HepG2 (cell line): ENCODE results near the gene SUSD6. TPM values are rescaled to one million over a fixed set of nuclear protein-coding genes. Genes with fewer than 3 reads are reported as not detected.

Experiments used
- ARID2 ChIP-seq: sonication (generic); formaldehyde crosslinking; IDR thresholded peaks from 2 replicates; pipeline ENCODE4 v1.8.1; 2022; ENCODE audit warnings: mild to moderate bottlenecking, missing genetic modification reagents, borderline replicate concordance
- ATM ChIP-seq: fragments of 450-650 bp; IDR thresholded peaks from 2 replicates; pipeline ENCODE4 v1.7.1; 2017; ENCODE audit warnings: mild to moderate bottlenecking, borderline replicate concordance
- CBX1 ChIP-seq: IDR thresholded peaks from one replicate; pipeline ENCODE4 v1.6.1; 2016; ENCODE audit warnings: antibody characterized with exemption, low read depth
- CTCF ChIP-seq: sonication (generic); formaldehyde crosslinking; IDR thresholded peaks from 2 replicates; pipeline ENCODE4 v1.5.0; 2020; ENCODE audit warnings: mild to moderate bottlenecking, missing genetic modification reagents, moderate library complexity
- FOSL1 ChIP-seq: sonication (generic); formaldehyde crosslinking; IDR thresholded peaks from 2 replicates; pipeline ENCODE4 v1.9.0; 2021; ENCODE audit warnings: missing genetic modification reagents, borderline replicate concordance
- HOXD1 ChIP-seq: sonication (generic); formaldehyde crosslinking; IDR thresholded peaks from 2 replicates; pipeline ENCODE4 v1.5.0; 2020; ENCODE audit warnings: missing genetic modification reagents
- KLF9 ChIP-seq: IDR thresholded peaks from 2 replicates; pipeline ENCODE4 v1.6.1; 2016; ENCODE audit warnings: low read depth
- MEIS1 ChIP-seq: sonication (generic); formaldehyde crosslinking; IDR thresholded peaks from 2 replicates; pipeline ENCODE4 v1.9.0; 2021; ENCODE audit warnings: mild to moderate bottlenecking, missing genetic modification reagents, moderate library complexity, borderline replicate concordance
- NR2F1 ChIP-seq, 2 experiments: fragments of 450-650 bp in 1 of 2; formaldehyde crosslinking in 1 of 2; IDR thresholded peaks; 2 replicates each; pipeline versions ENCODE4 v1.5.0 to v1.6.1; 2016 to 2020; ENCODE audit warnings: mild to moderate bottlenecking in 1 of 2, missing compliant biosample characterization in 1 of 2, missing genetic modification reagents in 1 of 2, moderate library complexity in 1 of 2
- RORA ChIP-seq: sonication (generic); formaldehyde crosslinking; IDR thresholded peaks from 2 replicates; pipeline ENCODE4 v1.5.0; 2020; ENCODE audit warnings: mild to moderate bottlenecking, missing genetic modification reagents, moderate library complexity
- SRSF1 ChIP-seq: fragments of 200-400 bp; formaldehyde crosslinking; optimal IDR thresholded peaks from 2 replicates; pipeline ENCODE3; 2017; ENCODE audit warnings: mild to moderate bottlenecking, low read depth, low read length, moderate library complexity
- TBX2 ChIP-seq: sonication (generic); formaldehyde crosslinking; IDR thresholded peaks from 2 replicates; pipeline ENCODE4 v1.5.0; 2020; ENCODE audit warnings: missing genetic modification reagents, mild to moderate bottlenecking, borderline replicate concordance
- TMF1 ChIP-seq: sonication (generic); formaldehyde crosslinking; IDR thresholded peaks from 2 replicates; pipeline ENCODE4 v1.8.1; 2022; ENCODE audit warnings: low read depth, missing genetic modification reagents
- ZBTB42 ChIP-seq: sonication (generic); formaldehyde crosslinking; IDR thresholded peaks from 2 replicates; pipeline ENCODE4 v1.5.0; 2020; ENCODE audit warnings: mild to moderate bottlenecking, missing genetic modification reagents
- ZC3H13 ChIP-seq: sonication (generic); formaldehyde crosslinking; IDR thresholded peaks from 2 replicates; pipeline ENCODE4 v1.8.1; 2023; ENCODE audit warnings: mild to moderate bottlenecking, missing genetic modification reagents, moderate library complexity
- ZMYM4 ChIP-seq: sonication (generic); formaldehyde crosslinking; IDR thresholded peaks from 2 replicates; pipeline ENCODE4 v1.8.1; 2023; ENCODE audit warnings: mild to moderate bottlenecking, missing genetic modification reagents
- ZNF317 ChIP-seq: sonication (generic); formaldehyde crosslinking; IDR thresholded peaks from 2 replicates; pipeline ENCODE4 v1.5.0; 2020; ENCODE audit warnings: mild to moderate bottlenecking, missing genetic modification reagents
- ZNF382 ChIP-seq: sonication (generic); formaldehyde crosslinking; IDR thresholded peaks from 2 replicates; pipeline ENCODE4 v1.5.0; 2020; ENCODE audit warnings: missing genetic modification reagents, mild to moderate bottlenecking, borderline replicate concordance
- ZNF598 ChIP-seq: sonication (generic); formaldehyde crosslinking; IDR thresholded peaks from 2 replicates; pipeline ENCODE4 v1.5.1; 2020; ENCODE audit warnings: mild to moderate bottlenecking, missing genetic modification reagents, borderline replicate concordance
- ZSCAN30 ChIP-seq: sonication (generic); formaldehyde crosslinking; IDR thresholded peaks from 2 replicates; pipeline ENCODE4 v1.5.0; 2020; ENCODE audit warnings: mild to moderate bottlenecking, missing genetic modification reagents
- polyA plus RNA-seq, 8 experiments: library from polyadenylated mRNA; depleted of rRNA in 3 of 8; stranded (reverse) in 7 of 8; unstranded in 1 of 8; fragments of >200 nt; fragmentation: Illumina TruSeq in 4 of 8; extraction: Trizol in 4 of 8; gene quantifications; 2 replicates each; pipeline versions ENCODE4 v1.2.1 to v1.2.3, GENCODE V29; 2011 to 2016; ENCODE audit warnings: low read depth in 4 of 8, missing spikeins in 1 of 8, mixed read lengths in 1 of 8; ENCODE audit not compliant: insufficient read depth in 1 of 8
- total RNA-seq, 5 experiments: library from RNA; depleted of rRNA; stranded (reverse); fragments of >200 nt; fragmentation: Illumina TruSeq; extraction: Trizol; gene quantifications; 2 replicates each; pipeline ENCODE4 v1.2.3, GENCODE V29; 2016; ENCODE audit warnings: low read depth in 1 of 5
- TF ChIP-seq, protein P1 (sequence below): sonication (generic); formaldehyde crosslinking; IDR thresholded peaks from 2 replicates; pipeline ENCODE4 v1.4.0; 2020; ENCODE audit warnings: missing genetic modification reagents
- TF ChIP-seq, protein P2 (sequence below): sonication (generic); formaldehyde crosslinking; IDR thresholded peaks from 2 replicates; pipeline ENCODE4 v1.9.0; 2022; ENCODE audit warnings: missing genetic modification reagents, mild to moderate bottlenecking, borderline replicate concordance
- TF ChIP-seq, protein P3 (sequence below): sonication (generic); formaldehyde crosslinking; IDR thresholded peaks from 2 replicates; pipeline ENCODE4 v1.9.0; 2021; ENCODE audit warnings: missing genetic modification reagents, borderline replicate concordance

Gene SUSD6
- total and polyA plus RNA-seq, 2 of the 13 experiments (the other 11 are each of a cell fraction or from before 2014, with no cell fraction given) = 7.2 to 7.4 TPM

GRCh38 chr14:69726761-69727511 is 115.5 kb downstream of the SUSD6 start (continued):
- TF ChIP-seq, protein P1, sequence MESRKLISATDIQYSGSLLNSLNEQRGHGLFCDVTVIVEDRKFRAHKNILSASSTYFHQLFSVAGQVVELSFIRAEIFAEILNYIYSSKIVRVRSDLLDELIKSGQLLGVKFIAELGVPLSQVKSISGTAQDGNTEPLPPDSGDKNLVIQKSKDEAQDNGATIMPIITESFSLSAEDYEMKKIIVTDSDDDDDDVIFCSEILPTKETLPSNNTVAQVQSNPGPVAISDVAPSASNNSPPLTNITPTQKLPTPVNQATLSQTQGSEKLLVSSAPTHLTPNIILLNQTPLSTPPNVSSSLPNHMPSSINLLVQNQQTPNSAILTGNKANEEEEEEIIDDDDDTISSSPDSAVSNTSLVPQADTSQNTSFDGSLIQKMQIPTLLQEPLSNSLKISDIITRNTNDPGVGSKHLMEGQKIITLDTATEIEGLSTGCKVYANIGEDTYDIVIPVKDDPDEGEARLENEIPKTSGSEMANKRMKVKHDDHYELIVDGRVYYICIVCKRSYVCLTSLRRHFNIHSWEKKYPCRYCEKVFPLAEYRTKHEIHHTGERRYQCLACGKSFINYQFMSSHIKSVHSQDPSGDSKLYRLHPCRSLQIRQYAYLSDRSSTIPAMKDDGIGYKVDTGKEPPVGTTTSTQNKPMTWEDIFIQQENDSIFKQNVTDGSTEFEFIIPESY (CRISPR knock-in tag) = peak; percentile 89
- TF ChIP-seq, protein P2, sequence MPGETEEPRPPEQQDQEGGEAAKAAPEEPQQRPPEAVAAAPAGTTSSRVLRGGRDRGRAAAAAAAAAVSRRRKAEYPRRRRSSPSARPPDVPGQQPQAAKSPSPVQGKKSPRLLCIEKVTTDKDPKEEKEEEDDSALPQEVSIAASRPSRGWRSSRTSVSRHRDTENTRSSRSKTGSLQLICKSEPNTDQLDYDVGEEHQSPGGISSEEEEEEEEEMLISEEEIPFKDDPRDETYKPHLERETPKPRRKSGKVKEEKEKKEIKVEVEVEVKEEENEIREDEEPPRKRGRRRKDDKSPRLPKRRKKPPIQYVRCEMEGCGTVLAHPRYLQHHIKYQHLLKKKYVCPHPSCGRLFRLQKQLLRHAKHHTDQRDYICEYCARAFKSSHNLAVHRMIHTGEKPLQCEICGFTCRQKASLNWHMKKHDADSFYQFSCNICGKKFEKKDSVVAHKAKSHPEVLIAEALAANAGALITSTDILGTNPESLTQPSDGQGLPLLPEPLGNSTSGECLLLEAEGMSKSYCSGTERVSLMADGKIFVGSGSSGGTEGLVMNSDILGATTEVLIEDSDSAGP (CRISPR knock-in tag) = peak; percentile 56; the same call in 1 of the 2 replicates
- TF ChIP-seq CBX1 = no peak
- no peak for TF ChIP-seq ZC3H13
- no peak for TF ChIP-seq HOXD1 (CRISPR knock-in tag)
- no peak for TF ChIP-seq SRSF1
- peak; percentile 33; the same call in 1 of the 2 replicates for TF ChIP-seq TBX2 (CRISPR knock-in tag)
- TF ChIP-seq ARID2 (CRISPR knock-in tag) = no peak
- TF ChIP-seq, protein P3, sequence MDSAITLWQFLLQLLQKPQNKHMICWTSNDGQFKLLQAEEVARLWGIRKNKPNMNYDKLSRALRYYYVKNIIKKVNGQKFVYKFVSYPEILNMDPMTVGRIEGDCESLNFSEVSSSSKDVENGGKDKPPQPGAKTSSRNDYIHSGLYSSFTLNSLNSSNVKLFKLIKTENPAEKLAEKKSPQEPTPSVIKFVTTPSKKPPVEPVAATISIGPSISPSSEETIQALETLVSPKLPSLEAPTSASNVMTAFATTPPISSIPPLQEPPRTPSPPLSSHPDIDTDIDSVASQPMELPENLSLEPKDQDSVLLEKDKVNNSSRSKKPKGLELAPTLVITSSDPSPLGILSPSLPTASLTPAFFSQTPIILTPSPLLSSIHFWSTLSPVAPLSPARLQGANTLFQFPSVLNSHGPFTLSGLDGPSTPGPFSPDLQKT (CRISPR knock-in tag) = no peak
- 0 out of 2 replicates have a peak, but pooled peaks have one; percentile 71 for TF ChIP-seq ZNF598 (CRISPR knock-in tag)
- TF ChIP-seq RORA (CRISPR knock-in tag) = no peak
- TF ChIP-seq ZNF382 (CRISPR knock-in tag) = no peak
- TF ChIP-seq FOSL1 = no peak
- TF ChIP-seq ZNF317 (CRISPR knock-in tag) = no peak
- TF ChIP-seq ZBTB42 (CRISPR knock-in tag) = no peak
- TF ChIP-seq KLF9 = no peak
- TF ChIP-seq ZMYM4 (CRISPR knock-in tag) = 0 out of 2 replicates have a peak, but pooled peaks have one; percentile 37
- peak; percentile 98 for TF ChIP-seq CTCF (CRISPR knock-in tag)
- TF ChIP-seq ZSCAN30 (CRISPR knock-in tag) = no peak
- TF ChIP-seq ATM = no peak
- no peak for TF ChIP-seq NR2F1 (CRISPR knock-in tag; IDR thresholded peaks at IDR 0.05)
- no peak for TF ChIP-seq TMF1 (CRISPR knock-in tag)
- TF ChIP-seq MEIS1 (CRISPR knock-in tag) = no peak
